GM21423 (cell line): ENCODE data around the gene DMP1.

ENCODE experiments used
- ATAC-seq: cut with Tn5 transposase; IDR thresholded peaks from one replicate; pipeline ENCODE4 v1.9.1; 2021; ENCODE audit warnings: mild to moderate bottlenecking, moderate library complexity; ENCODE audit not compliant: unreplicated experiment

Gene DMP1, protein sequence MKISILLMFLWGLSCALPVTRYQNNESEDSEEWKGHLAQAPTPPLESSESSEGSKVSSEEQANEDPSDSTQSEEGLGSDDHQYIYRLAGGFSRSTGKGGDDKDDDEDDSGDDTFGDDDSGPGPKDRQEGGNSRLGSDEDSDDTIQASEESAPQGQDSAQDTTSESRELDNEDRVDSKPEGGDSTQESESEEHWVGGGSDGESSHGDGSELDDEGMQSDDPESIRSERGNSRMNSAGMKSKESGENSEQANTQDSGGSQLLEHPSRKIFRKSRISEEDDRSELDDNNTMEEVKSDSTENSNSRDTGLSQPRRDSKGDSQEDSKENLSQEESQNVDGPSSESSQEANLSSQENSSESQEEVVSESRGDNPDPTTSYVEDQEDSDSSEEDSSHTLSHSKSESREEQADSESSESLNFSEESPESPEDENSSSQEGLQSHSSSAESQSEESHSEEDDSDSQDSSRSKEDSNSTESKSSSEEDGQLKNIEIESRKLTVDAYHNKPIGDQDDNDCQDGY

DNA sequence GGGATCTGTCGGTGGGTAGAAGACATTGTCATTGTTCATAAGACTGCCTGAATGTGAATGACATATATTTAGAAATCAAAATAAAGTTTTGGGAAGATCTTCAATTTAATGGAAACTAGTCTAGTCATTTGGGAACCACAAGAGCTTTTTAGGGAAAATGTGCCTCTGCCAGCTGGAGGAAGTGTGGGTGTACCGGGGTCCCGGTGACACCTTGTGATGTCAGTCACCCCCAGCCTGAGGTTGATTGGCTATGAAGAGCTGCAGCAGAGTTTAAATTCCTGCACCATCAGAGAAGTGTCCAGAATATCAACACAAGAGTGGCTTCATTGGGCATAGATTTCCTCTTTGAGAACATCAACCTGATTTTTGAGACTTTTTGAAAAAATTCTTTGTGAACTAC is at the start of gene DMP1:
DMP1 (plus strand) TSS at position 301 of the 400 bp plus-strand sequence. CDS start 6,213 bp downstream, outside the sequence.
- ATAC-seq: no peak

DNA sequence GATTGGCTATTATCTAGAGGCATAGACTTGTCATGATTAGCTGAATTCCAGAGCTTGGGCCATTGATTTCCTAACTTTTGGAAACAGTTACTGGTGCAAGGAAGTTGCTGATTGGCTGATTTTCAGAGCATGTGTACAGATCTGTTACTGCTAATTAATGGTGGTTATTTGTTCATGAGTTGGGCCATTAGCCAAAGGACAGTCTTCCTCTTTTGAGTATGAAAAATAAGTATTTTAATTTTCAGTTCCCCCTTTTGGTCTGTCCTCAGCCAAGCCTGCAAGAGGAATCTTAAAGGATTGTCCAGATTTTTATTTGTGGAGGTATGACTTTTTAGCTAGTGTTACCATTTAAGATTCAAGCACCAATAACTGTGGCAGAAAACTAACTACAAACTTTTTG is 48.7 kb upstream of the DMP1 start:
- no peak for ATAC-seq

DNA sequence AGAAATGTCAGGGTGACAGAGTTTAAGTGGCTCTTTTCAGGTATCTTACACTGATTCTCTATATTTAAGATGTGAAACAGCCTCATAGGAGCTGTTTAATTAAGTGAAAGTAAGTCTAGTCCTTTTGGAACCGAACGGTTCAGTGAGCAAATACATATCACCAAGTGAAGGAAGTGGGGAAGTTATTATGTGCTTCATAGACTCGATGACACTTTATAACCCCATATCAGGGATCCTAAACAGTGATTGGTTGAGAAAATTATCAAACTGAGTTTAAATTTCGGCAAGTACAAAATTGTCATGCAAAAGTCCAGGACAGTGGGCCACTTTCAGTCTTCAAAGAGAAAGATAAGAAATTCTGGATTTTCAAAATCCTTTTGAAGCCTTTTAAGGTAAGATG is 41.9 kb upstream of the DMP1 start, which contains the start of gene DSPP:
DSPP (plus strand) TSS at position 301 of the 400 bp plus-strand sequence. CDS start 2,380 bp downstream, outside the sequence.
- ATAC-seq: no peak

DNA sequence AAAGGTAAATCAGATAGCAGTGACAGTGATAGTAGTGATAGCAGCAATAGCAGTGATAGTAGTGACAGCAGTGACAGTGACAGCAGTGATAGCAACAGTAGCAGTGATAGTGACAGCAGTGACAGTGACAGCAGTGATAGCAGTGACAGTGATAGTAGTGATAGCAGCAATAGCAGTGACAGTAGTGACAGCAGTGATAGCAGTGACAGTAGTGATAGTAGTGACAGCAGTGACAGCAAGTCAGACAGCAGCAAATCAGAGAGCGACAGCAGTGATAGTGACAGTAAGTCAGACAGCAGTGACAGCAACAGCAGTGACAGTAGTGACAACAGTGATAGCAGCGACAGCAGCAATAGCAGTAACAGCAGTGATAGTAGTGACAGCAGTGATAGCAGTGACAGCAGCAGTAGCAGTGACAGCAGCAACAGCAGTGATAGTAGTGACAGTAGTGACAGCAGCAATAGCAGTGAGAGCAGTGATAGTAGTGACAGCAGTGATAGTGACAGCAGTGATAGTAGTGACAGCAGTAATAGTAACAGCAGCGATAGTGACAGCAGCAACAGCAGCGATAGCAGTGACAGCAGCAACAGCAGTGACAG is 35.7 kb upstream of the DMP1 start:
- ATAC-seq: no peak

DNA sequence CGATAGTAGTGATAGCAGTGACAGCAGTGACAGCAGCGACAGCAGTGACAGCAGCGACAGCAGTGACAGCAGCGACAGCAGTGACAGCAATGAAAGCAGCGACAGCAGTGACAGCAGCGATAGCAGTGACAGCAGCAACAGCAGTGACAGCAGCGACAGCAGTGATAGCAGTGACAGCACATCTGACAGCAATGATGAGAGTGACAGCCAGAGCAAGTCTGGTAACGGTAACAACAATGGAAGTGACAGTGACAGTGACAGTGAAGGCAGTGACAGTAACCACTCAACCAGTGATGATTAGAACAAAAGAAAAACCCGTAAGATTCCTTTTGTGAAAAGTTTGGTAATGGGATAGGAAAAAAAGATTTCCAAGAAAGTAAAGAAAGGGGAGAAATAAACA is 33.8 kb upstream of the DMP1 start:
- ATAC-seq: no peak

DNA sequence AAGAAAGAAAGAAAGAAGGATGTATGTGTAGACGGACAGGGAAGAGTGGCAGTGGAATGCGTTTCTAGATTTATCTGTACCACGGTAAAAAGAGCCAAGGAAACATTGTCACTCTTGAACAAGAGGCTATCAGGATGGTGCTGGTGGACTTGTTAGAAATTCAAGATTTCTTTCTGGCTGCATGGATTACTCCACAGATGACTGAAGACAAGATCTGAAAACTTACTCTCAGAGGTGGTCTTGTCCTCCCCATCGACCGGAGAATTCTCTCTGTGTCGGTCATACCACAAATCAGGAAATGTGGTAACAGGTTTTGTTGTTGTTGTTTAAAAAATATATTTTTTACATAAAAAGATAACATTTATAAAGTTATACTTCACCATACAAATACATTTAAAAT is 30.0 kb upstream of the DMP1 start:
- no peak for ATAC-seq

DNA sequence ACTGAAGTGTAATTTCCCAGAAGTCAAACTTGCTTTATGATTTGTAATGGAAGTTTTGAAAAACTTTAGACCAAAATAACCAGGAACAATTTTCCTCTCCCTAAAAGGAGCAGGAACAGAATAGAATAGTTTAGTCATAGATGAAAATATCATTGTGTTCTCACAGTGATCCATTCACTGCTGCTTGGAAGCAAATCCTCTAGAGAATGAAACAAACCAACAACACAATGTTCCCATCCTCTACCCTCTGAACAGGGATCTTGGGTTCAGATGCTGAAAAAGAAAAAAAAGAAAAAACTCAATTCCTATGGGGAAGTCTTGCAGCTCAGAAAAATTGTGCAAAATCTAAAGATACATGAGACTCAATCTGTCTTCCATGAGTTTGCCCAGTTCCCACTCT is 29.6 kb upstream of the DMP1 start:
- no peak for ATAC-seq

DNA sequence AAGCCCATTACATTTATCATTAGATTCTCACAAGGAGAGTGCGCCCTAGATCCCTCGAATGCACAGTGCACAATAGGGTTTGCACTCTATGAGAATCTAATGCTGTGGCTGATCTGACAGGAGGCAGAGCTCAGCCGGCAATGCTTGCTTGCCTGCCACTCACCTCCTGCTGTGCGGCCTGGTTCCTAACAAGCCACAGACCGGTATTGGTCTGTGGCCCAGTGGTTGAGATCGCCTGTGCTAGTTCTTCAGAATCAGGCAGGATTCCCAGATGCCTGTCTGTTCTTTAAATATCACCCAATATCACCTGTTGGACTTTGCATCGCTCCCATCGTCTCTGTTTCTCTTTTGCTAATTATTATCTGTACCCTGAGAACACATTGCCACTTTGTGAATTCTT is 27.8 kb upstream of the DMP1 start:
- ATAC-seq: no peak

DNA sequence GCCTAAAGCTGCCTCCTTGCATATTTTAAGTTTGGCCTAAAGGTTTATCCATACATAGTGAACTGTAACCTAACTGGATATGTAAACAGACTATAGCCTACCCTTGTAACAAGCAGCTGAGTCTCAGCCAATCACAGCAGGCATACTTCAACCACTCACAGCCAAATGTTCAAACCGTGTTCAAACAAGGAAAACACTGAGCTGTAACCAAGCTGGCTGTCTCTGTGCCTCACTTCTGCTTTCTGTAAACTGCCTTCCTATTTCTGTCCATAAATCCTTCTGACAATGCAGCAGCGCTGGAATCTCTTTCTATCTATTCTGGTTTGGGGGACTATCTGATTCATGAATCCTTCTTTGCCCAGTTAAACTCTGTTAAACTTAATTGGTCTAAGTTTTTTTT is 25.4 kb upstream of the DMP1 start:
- ATAC-seq: no peak

DNA sequence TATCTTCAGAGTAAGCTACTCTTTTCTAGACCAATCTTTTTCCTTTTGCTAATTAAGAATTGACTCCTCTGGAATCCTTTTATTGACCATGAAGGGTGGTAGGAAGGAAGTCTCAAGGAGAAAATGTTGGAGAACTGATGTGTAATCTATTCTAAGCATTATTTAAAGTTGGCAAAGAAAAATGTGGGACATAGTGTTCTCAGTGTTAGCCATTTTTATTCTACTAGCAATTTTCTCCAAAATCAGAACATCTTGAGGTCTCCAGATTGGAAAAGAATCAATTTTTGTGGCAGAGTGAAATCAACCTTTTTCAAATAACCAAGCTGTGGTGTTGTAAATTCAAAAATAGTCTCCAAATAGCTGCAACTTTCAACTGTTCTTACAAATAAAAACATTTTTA is 18.4 kb upstream of the DMP1 start:
- no peak for ATAC-seq

DNA sequence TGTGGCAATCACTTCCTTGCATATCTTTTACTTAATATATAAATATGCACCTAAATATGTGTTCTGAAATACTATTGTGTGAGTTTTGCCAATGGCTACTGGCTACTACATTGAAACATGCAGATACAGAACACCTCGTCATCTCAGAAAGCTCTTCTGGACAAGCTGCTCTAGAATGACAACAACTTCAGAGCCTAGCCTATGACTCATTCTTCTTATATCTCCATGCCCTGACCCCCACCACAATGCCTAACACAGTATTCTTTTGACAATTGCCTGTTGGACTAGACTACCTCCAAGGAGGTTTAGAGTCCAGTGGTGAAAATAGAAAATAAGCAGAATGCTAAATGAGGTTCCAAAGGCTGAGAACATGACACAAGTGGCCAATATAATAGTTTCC is 17.6 kb upstream of the DMP1 start:
- ATAC-seq: no peak

DNA sequence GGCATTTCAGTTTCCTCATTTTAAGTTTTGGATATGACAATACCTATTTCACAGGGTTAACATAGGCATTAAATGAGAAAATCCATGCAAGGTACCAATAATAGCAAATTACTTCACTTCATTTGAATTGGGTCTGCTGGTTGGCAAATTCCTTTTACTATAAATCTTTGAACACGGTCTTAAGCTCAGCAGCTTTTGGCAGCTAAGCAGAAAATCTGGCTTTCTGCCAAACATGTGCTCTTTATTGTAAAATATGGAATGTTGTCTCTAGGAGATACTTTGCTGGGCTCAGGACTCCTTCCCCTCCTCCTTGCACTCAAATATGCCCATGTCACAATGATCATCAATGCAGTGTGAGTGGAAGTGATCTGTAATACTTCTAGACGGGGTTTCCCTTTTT is 16.8 kb upstream of the DMP1 start:
- ATAC-seq: no peak

DNA sequence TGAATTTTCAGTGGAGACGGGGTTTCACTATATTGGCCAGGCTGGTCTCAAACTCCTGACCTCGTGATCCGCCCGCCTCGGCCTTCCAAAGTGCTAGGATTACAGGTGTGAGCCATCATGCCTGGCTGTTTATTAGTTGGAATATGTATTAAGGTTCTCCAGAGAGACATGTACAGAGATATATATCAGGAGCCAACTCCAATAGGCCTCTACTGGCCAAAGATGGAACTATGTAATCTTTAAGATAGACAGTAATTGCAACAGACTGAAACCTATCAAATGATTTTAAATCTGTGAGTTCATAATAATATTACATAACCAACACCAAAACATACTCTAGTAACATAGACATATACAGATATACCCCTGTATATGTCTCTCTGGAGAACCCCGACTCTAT is 5.8 kb upstream of the DMP1 start:
- no peak for ATAC-seq

DNA sequence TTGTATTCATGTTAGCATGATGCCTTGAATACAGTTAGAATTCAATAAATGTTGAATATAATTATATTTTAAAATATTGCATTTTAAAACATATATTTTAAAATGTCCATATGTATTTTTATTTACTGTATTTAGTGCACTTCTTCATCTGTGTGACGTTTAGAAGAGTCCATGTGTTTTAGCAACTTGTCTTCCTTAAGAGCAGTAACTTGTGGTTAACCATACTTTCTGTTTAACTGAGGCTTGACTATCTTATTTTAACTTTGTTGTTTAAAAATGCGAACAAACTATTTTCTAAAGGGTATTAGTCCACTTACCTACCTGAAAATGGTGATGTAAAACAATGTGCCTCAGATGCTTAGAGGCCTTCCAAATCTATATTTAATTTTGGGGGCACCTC is 858 bp downstream of the DMP1 start:
- no peak for ATAC-seq

DNA sequence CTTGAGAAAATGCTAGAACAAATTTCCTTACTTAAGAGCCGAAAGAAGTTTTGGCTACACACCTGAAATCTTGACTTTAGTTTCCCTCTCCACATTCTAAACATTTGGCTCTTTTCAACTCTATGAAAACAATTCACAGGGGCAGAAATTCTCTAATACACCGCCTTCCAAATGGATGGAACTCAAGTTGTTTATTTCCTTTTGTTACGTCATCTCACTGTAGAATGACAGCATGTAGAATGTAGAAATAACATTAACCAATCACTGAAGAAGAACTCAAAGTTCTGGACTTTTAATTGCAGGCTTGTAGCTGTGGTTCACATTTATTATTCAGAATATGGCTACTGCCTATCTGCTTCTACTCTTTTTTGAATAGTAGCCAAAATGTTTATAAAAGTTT is 1.9 kb downstream of the DMP1 start:
- no peak for ATAC-seq

DNA sequence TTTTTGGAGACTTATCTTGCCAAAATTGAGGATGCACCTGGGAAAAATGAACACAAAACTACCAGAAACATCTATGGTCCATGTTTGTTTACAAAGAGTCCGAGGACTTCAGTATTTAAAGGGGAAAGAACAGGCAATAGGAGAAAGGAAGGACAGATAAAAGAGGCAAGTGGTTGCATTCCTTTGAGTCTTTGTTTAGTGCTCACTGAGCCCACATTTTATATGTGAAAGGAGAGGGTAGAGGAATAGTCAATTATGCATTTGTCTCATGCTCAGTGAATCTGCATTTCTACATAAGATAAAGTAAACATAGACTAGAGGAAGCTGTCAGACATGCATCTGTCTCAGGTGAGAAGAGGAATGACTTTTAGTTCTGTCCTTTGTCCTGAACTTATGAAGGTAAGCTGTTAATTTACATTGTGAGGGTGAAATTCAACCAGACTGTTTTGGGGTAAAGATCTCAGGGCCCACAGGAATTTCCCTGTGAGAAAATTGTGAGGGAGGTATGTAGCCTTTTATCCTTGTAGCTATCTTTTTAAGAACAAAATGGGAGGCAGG is 4.5 kb downstream of the DMP1 start:
- no peak for ATAC-seq

DNA sequence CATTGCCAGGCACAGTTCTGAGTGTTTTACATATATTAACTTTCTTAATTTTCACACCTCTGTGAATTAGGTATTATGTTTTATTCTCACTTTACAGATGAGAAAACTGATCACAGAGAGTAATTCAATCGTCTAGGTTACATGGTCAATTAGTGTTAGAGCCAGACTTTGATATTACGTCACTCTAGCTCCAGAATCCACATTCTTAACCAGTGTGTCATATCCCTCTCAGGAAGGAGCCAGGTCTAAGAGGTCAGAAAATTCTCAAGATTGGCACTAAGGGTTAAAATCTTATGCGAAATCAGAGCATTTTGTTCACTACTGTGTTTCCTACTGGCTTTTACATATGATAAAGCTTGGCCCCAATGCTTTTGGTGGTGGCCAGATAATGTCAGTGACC is 7.4 kb downstream of the DMP1 start:
- no peak for ATAC-seq

DNA sequence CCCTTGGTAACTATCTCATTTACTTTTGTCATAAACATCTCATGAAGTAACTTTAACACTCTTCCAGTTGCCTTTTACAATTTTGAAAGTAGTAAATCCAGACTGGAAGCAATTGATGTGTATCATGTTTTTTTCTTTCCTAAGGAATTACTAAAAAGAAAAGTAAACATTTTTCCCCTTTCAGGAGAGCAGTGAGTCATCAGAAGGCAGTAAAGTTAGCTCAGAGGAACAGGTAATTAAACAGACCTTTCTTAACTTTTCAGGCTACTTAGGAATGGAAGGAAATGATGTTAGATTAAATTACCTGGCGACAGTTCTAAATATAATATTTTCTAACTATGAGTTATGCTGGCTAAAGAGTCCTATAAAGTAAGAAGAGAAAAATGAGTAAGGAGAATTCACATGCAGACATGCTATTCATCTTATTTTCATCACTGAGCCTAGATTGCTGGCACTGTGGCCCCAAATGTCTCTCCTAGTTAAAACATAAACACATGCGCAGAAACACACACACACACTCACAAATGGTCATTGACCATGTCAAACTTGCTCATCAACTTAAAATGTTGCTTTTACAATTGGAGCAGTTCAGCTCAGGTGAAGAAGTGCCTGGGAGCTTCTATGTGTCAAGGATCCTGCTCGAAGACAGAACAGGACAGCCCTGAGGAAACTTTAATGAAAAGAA is 9.3 kb downstream of the DMP1 start:
- ATAC-seq: no peak

DNA sequence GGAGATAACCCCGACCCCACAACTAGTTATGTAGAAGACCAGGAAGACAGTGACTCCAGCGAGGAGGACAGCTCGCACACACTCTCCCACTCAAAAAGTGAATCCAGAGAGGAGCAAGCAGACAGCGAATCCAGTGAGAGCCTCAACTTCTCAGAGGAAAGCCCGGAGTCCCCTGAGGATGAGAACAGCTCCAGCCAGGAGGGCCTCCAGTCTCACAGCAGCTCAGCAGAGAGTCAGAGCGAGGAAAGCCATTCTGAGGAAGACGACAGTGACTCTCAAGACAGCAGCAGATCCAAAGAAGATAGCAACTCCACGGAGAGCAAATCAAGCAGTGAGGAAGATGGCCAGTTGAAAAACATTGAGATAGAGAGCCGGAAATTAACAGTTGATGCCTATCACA is 12.8 kb downstream of the DMP1 start:
- no peak for ATAC-seq

DNA sequence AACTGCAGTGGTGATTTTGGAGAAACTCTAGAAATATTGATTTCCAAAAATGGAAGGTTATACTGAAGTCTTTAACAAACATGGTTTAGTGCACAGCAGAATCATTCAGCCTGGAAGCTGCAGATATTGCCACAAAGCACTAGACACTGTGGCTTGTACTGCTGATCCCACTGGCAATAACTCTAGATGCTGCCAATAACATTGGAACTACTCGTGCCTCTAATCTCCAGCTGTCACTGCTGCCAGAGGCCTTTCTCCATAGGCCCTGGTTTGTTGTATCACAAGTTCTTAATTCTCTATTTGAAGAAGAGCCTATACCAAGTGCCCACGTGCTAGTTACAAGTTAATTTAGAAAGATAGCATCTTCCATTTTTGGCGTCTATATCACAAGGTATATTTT is 19.3 kb downstream of the DMP1 start:
- no peak for ATAC-seq

DNA sequence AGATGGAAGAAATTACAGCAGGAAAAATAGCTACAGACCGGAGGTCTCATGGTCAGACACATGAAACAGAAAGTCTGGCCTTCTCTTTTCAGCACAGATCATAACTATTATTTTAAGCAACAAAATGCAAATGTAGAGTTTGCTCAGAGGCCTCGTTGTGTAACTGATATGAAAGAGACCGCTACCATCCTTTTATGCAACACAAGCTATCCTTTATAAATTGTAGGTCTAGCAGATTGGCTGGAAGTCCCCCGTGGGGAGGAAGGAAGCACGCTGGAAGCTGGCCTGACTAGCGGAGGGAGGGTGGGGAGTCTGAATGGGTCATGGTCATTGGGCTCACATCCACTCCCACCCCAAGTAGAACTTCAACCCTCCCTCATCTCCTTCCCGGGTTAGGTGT is 27.7 kb downstream of the DMP1 start:
- no peak for ATAC-seq
